GM12878 (cell line): Measurements from ENCODE around the gene NCR2. TPM values are rescaled to one million over a fixed set of nuclear protein-coding genes. Genes with fewer than 3 reads are reported as not detected.

ENCODE experiments used
- ATAC-seq: fragments of 200-7000 bp; cut with Tn5 transposase; 3 replicates; pipeline ENCODE4 v1.9.1; 2020; ENCODE audit warnings: mild to moderate bottlenecking, moderate library complexity
- BruUV-seq: library from RNA; stranded (reverse); fragments of 400-500 nt; replicated peaks from 2 replicates; lab custom pipeline; 2021; lab: Mats Ljungman, UMichigan
- CTCF ChIA-PET: fragments of 300-600 bp; sonication (Branson Sonifier 250); formaldehyde crosslinking; extraction: SDS; loops from one replicate; lab custom pipeline; 2021; ENCODE audit warnings: inconsistent platforms; lab: Yijun Ruan, JAX
- POLR2A ChIA-PET: fragments of 350-600 bp; formaldehyde crosslinking; extraction: SDS; loops from one replicate; lab custom pipeline; 2021; ENCODE audit warnings: inconsistent platforms; lab: Charles Lee
- RAD21 ChIA-PET: fragments of 300-600 bp; sonication (Branson Sonifier 250); formaldehyde crosslinking; loops from one replicate; lab custom pipeline; 2023; ENCODE audit warnings: antibody characterized with exemption; ENCODE audit not compliant: unreplicated experiment; lab: Charles Lee
- SMC1A ChIA-PET: fragments of 300-600 bp; sonication (Branson Sonifier 250); formaldehyde crosslinking; loops from one replicate; lab custom pipeline; 2023; ENCODE audit not compliant: unreplicated experiment, uncharacterized antibody; lab: Charles Lee
- DNase-seq: peaks from one replicate; pipeline ENCODE4 v3.0.0-alpha.2; 2011; ENCODE audit warnings: low read depth, low spot score
- FAIRE-seq: peaks from 3 replicates; lab custom pipeline; 2011; peaks lifted over from hg19 to GRCh38; lab: Jason Lieb, UNC
- H2AFZ ChIP-seq: 2 replicates; pipeline ENCODE4 v1.6.0; 2011; ENCODE audit warnings: low read depth, low read length, control low read depth; ENCODE audit not compliant: control insufficient read depth
- H3K27ac ChIP-seq: 2 replicates; pipeline ENCODE4 v1.5.1; 2011; ENCODE audit warnings: control low read depth; ENCODE audit not compliant: control insufficient read depth, insufficient read depth
- H3K27me3 ChIP-seq, 2 experiments: replicated peaks in 1 of 2; 2 replicates each; pipeline versions ENCODE4 v1.6.0 to v1.6.1; 2011; ENCODE audit warnings: low read length in 1 of 2; ENCODE audit not compliant: control insufficient read depth in 2 of 2, insufficient read depth in 2 of 2
- H3K36me3 ChIP-seq, 2 experiments: 2 replicates each; pipeline ENCODE4 v1.5.1; 2011; ENCODE audit warnings: low read length in 1 of 2; ENCODE audit not compliant: control insufficient read depth in 2 of 2, insufficient read depth in 2 of 2
- H3K4me1 ChIP-seq: 2 replicates; pipeline ENCODE4 v1.6.1; 2011; ENCODE audit warnings: mild to moderate bottlenecking, low read length, moderate library complexity, mixed read lengths; ENCODE audit not compliant: control insufficient read depth, insufficient read depth
- H3K4me2 ChIP-seq: 2 replicates; pipeline ENCODE4 v1.6.0; 2011; ENCODE audit warnings: control low read depth; ENCODE audit not compliant: control insufficient read depth, insufficient read depth
- H3K4me3 ChIP-seq: fragments of 200-600 bp; sonication (generic); 2 replicates; pipeline ENCODE4 v1.5.1; 2016
- H3K79me2 ChIP-seq: 2 replicates; pipeline ENCODE4 v1.6.0; 2011; ENCODE audit warnings: low read length; ENCODE audit not compliant: control insufficient read depth, insufficient read depth
- H3K9ac ChIP-seq: 2 replicates; pipeline ENCODE4 v1.8.0; 2011; ENCODE audit warnings: low read length, control low read depth, mixed read lengths; ENCODE audit not compliant: control insufficient read depth, insufficient read depth
- H3K9me3 ChIP-seq: replicated peaks from 3 replicates; pipeline ENCODE4 v1.5.1; 2011; ENCODE audit warnings: mild to moderate bottlenecking, low read length; ENCODE audit not compliant: control insufficient read depth, insufficient read depth
- H4K20me1 ChIP-seq: 2 replicates; pipeline ENCODE4 v1.6.0; 2011; ENCODE audit not compliant: control insufficient read depth, insufficient read depth
- MEF2B ChIP-seq: fragments of 450-650 bp; IDR thresholded peaks from 2 replicates; pipeline ENCODE4 v1.6.1; 2018; ENCODE audit warnings: mild to moderate bottlenecking, moderate library complexity; ENCODE audit not compliant: partially characterized antibody, poor library complexity, severe bottlenecking
- WGBS: methylation state at CpG from one replicate; pipeline ENCODE4 v1.1.6; 2016; ENCODE audit warnings: low lambda C conversion rate; ENCODE audit not compliant: insufficient replicate concordance, insufficient coverage; ENCODE audit errors: missing lambda C conversion rate; 5-methylcytosine and 5-hydroxymethylcytosine counted together
- in situ Hi-C: fragments of 300-500 bp; cut with MboI; formaldehyde crosslinking; loops from 9 replicates; pipeline ENCODE4 v1.14.3; 2018; ENCODE audit warnings: mixed read lengths
- intact Hi-C: fragments of 100-400 bp; cut with micrococcal nuclease; formaldehyde crosslinking; loops from one replicate; pipeline ENCODE4 v1.14.2; 2022; ENCODE audit not compliant: unreplicated experiment
- polyA plus RNA-seq, 11 experiments: library from polyadenylated mRNA; depleted of rRNA in 4 of 11; unstranded in 6 of 11; stranded (reverse) in 5 of 11; fragments of >200 nt; fragmentation: Nextera tagmentation in 4 of 11; fragmentation: Illumina TruSeq in 1 of 11; extraction: Ambion mirVana in 4 of 11; extraction: Trizol in 1 of 11; gene quantifications; 1 replicate in 1 of 11; 2 replicates in 10 of 11; pipeline versions ENCODE4 v1.2.1 to v1.2.3, GENCODE V29; 2011 to 2016; ENCODE audit warnings: inconsistent platforms in 2 of 11, missing spikeins in 2 of 11, low read depth in 1 of 11
- total RNA-seq, 4 experiments: library from RNA; depleted of rRNA in 3 of 4; stranded (reverse); fragments of >200 nt in 3 of 4; fragmentation: Illumina TruSeq in 1 of 4; extraction: Trizol in 1 of 4; gene quantifications; 2 replicates each; pipeline versions ENCODE4 v1.2.1 to v1.2.3, GENCODE V29; 2013 to 2021
- TF ChIP-seq, protein P1 (sequence below): IDR thresholded peaks from 2 replicates; pipeline ENCODE4 v1.6.1; 2012; ENCODE audit warnings: improper control_type of control experiment, low read depth, low read length; ENCODE audit not compliant: insufficient replicate concordance

Gene NCR2
- total and polyA plus RNA-seq, 10 of the 15 experiments (the other 5 are each of a cell fraction or from before 2014, with no cell fraction given) = 0.21 to 0.53 TPM; not detected in 8

- ChIA-PET RAD21 (no interaction called here), SMC1A (no interaction called here), CTCF (no interaction called here), POLR2A (no interaction called here)
- TF ChIP-seq MEF2B = peak; percentile 24
- TF ChIP-seq, protein P1, sequence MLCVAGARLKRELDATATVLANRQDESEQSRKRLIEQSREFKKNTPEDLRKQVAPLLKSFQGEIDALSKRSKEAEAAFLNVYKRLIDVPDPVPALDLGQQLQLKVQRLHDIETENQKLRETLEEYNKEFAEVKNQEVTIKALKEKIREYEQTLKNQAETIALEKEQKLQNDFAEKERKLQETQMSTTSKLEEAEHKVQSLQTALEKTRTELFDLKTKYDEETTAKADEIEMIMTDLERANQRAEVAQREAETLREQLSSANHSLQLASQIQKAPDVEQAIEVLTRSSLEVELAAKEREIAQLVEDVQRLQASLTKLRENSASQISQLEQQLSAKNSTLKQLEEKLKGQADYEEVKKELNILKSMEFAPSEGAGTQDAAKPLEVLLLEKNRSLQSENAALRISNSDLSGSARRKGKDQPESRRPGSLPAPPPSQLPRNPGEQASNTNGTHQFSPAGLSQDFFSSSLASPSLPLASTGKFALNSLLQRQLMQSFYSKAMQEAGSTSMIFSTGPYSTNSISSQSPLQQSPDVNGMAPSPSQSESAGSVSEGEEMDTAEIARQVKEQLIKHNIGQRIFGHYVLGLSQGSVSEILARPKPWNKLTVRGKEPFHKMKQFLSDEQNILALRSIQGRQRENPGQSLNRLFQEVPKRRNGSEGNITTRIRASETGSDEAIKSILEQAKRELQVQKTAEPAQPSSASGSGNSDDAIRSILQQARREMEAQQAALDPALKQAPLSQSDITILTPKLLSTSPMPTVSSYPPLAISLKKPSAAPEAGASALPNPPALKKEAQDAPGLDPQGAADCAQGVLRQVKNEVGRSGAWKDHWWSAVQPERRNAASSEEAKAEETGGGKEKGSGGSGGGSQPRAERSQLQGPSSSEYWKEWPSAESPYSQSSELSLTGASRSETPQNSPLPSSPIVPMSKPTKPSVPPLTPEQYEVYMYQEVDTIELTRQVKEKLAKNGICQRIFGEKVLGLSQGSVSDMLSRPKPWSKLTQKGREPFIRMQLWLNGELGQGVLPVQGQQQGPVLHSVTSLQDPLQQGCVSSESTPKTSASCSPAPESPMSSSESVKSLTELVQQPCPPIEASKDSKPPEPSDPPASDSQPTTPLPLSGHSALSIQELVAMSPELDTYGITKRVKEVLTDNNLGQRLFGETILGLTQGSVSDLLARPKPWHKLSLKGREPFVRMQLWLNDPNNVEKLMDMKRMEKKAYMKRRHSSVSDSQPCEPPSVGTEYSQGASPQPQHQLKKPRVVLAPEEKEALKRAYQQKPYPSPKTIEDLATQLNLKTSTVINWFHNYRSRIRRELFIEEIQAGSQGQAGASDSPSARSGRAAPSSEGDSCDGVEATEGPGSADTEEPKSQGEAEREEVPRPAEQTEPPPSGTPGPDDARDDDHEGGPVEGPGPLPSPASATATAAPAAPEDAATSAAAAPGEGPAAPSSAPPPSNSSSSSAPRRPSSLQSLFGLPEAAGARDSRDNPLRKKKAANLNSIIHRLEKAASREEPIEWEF = no peak
- no peak for ATAC-seq
- Histone ChIP-seq H3K9ac (no peak overlapping the region), H3K36me3 (no peaks in the 10 kb centered on the region), H4K20me1 (no peaks in the 10 kb centered on the region), H2AFZ (no peak overlapping the region), H3K4me1 (no peaks in the 10 kb centered on the region), H3K79me2 (no peaks in the 10 kb centered on the region), H3K27ac (no peak overlapping the region), H3K4me3 (no peak overlapping the region), H3K27me3 (peaks cover 31 to 35% of the 10 kb centered on the region in 2 experiments), H3K4me2 (no peak overlapping the region), H3K9me3 (no peaks in the 10 kb centered on the region)
- intact Hi-C loops (no loop called here), in situ Hi-C loops (no loop called here)
- no peak for DNase-seq
- FAIRE-seq = no peak
- WGBS = 16% methylated on average over 21 of the region's 30 CpGs
- no TSS peak for BruUV-seq
Observed at GRCh38 chr6:41375598-41376151, 40.3 kb downstream of the NCR2 start.
